HepG2 (cell line): ENCODE measurements around the gene PSPH. TPM values are rescaled to one million over a fixed set of nuclear protein-coding genes. Genes with fewer than 3 reads are reported as not detected.

Source experiments
- CEBPB ChIP-seq: IDR thresholded peaks from 2 replicates; pipeline ENCODE4 v1.6.1; 2011; ENCODE audit warnings: low read depth, low read length, improper control_type of control experiment, borderline replicate concordance
- ERF ChIP-seq: IDR thresholded peaks from 2 replicates; pipeline ENCODE4 v1.6.1; 2018; ENCODE audit warnings: missing biosample characterization, missing genetic modification reagents
- ESRRA ChIP-seq: sonication (generic); formaldehyde crosslinking; IDR thresholded peaks from 2 replicates; pipeline ENCODE4 v1.5.1; 2020; ENCODE audit warnings: mild to moderate bottlenecking, low read depth, missing genetic modification reagents
- HOXA3 ChIP-seq: sonication (generic); formaldehyde crosslinking; IDR thresholded peaks from 2 replicates; pipeline ENCODE4 v1.5.0; 2020; ENCODE audit warnings: missing genetic modification reagents
- MYNN ChIP-seq: sonication (generic); formaldehyde crosslinking; IDR thresholded peaks from 2 replicates; pipeline ENCODE4 v1.4.0; 2020; ENCODE audit warnings: mild to moderate bottlenecking, low read depth, missing genetic modification reagents
- NFYC ChIP-seq: IDR thresholded peaks from 2 replicates; pipeline ENCODE4 v1.6.1; 2016; ENCODE audit warnings: missing genetic modification reagents, missing compliant biosample characterization
- POGZ ChIP-seq: sonication (generic); formaldehyde crosslinking; IDR thresholded peaks from 2 replicates; pipeline ENCODE4 v1.4.0; 2020; ENCODE audit warnings: mild to moderate bottlenecking, missing genetic modification reagents
- POLR2A ChIP-seq, 2 experiments: IDR thresholded peaks; 2 replicates each; pipeline ENCODE4 v1.6.1; 2011; ENCODE audit warnings: low read depth in 2 of 2, low read length in 2 of 2, mild to moderate bottlenecking in 1 of 2, moderate library complexity in 1 of 2; ENCODE audit not compliant: insufficient read depth in 1 of 2
- RFX3 ChIP-seq: IDR thresholded peaks from 2 replicates; pipeline ENCODE4 v1.6.1; 2016; ENCODE audit warnings: missing biosample characterization, missing genetic modification reagents
- SRSF9 ChIP-seq: fragments of 200-400 bp; formaldehyde crosslinking; IDR thresholded peaks from 2 replicates; pipeline ENCODE4 v1.6.1; 2018; ENCODE audit warnings: borderline replicate concordance, mild to moderate bottlenecking, low read depth, low read length; ENCODE audit not compliant: insufficient read depth, poor library complexity, severe bottlenecking
- TEAD3 ChIP-seq: optimal IDR thresholded peaks from 2 replicates; pipeline ENCODE3; 2016; ENCODE audit warnings: borderline replicate concordance
- ZNF136 ChIP-seq: sonication (generic); formaldehyde crosslinking; IDR thresholded peaks from 2 replicates; pipeline ENCODE4 v1.8.1; 2022; ENCODE audit warnings: low read depth, mild to moderate bottlenecking, moderate library complexity, missing genetic modification reagents
- ZNF143 ChIP-seq: sonication (generic); formaldehyde crosslinking; IDR thresholded peaks from 2 replicates; pipeline ENCODE4 v1.4.0; 2020; ENCODE audit warnings: missing genetic modification reagents
- ZNF251 ChIP-seq: sonication (generic); formaldehyde crosslinking; IDR thresholded peaks from 2 replicates; pipeline ENCODE4 v1.9.0; 2021; ENCODE audit warnings: mild to moderate bottlenecking, missing genetic modification reagents
- ZNF446 ChIP-seq: sonication (generic); formaldehyde crosslinking; IDR thresholded peaks from 2 replicates; pipeline ENCODE4 v1.5.0; 2020; ENCODE audit warnings: mild to moderate bottlenecking, missing genetic modification reagents
- ZNF543 ChIP-seq: sonication (generic); formaldehyde crosslinking; IDR thresholded peaks from 2 replicates; pipeline ENCODE4 v1.4.0; 2020; ENCODE audit warnings: mild to moderate bottlenecking, missing genetic modification reagents
- ZNF558 ChIP-seq: sonication (generic); formaldehyde crosslinking; IDR thresholded peaks from 2 replicates; pipeline ENCODE4 v1.9.0; 2022; ENCODE audit warnings: mild to moderate bottlenecking, missing genetic modification reagents, borderline replicate concordance
- ZNF577 ChIP-seq: sonication (generic); formaldehyde crosslinking; IDR thresholded peaks from 2 replicates; pipeline ENCODE4 v1.4.0; 2020; ENCODE audit warnings: mild to moderate bottlenecking, low read depth, missing genetic modification reagents, borderline replicate concordance
- ZNF614 ChIP-seq: IDR thresholded peaks from 2 replicates; pipeline ENCODE4 v1.6.1; 2018; ENCODE audit warnings: missing biosample characterization, missing genetic modification reagents, inconsistent platforms, borderline replicate concordance
- ZNF724P ChIP-seq: sonication (generic); formaldehyde crosslinking; IDR thresholded peaks from 2 replicates; pipeline ENCODE4 v1.8.0; 2022; ENCODE audit warnings: missing genetic modification reagents, borderline replicate concordance
- ZNF747 ChIP-seq: sonication (generic); formaldehyde crosslinking; IDR thresholded peaks from 2 replicates; pipeline ENCODE4 v1.8.1; 2023; ENCODE audit warnings: missing genetic modification reagents, mild to moderate bottlenecking, borderline replicate concordance
- polyA plus RNA-seq, 8 experiments: library from polyadenylated mRNA; depleted of rRNA in 3 of 8; stranded (reverse) in 7 of 8; unstranded in 1 of 8; fragments of >200 nt; fragmentation: Illumina TruSeq in 4 of 8; extraction: Trizol in 4 of 8; gene quantifications; 2 replicates each; pipeline versions ENCODE4 v1.2.1 to v1.2.3, GENCODE V29; 2011 to 2016; ENCODE audit warnings: low read depth in 4 of 8, missing spikeins in 1 of 8, mixed read lengths in 1 of 8; ENCODE audit not compliant: insufficient read depth in 1 of 8
- total RNA-seq, 5 experiments: library from RNA; depleted of rRNA; stranded (reverse); fragments of >200 nt; fragmentation: Illumina TruSeq; extraction: Trizol; gene quantifications; 2 replicates each; pipeline ENCODE4 v1.2.3, GENCODE V29; 2016; ENCODE audit warnings: low read depth in 1 of 5
- TF ChIP-seq, protein P1 (sequence below): sonication (generic); formaldehyde crosslinking; IDR thresholded peaks from 2 replicates; pipeline ENCODE4 v1.4.0; 2020; ENCODE audit warnings: mild to moderate bottlenecking, missing genetic modification reagents
- TF ChIP-seq, protein P2 (sequence below): sonication (generic); formaldehyde crosslinking; IDR thresholded peaks from 2 replicates; pipeline ENCODE4; 2020; ENCODE audit warnings: missing genetic modification reagents, mild to moderate bottlenecking, borderline replicate concordance
- TF ChIP-seq, protein P3 (sequence below): IDR thresholded peaks from 2 replicates; pipeline ENCODE4 v1.6.1; 2016; ENCODE audit warnings: mild to moderate bottlenecking, missing biosample characterization, missing genetic modification reagents
- TF ChIP-seq, protein P4 (sequence below): sonication (generic); formaldehyde crosslinking; IDR thresholded peaks from 2 replicates; pipeline ENCODE4 v1.5.0; 2020; ENCODE audit warnings: missing genetic modification reagents, mild to moderate bottlenecking, borderline replicate concordance

PSPH gene
- total and polyA plus RNA-seq, 2 of the 13 experiments (the other 11 are each of a cell fraction or from before 2014, with no cell fraction given) = 85.5 to 124 TPM

DNA sequence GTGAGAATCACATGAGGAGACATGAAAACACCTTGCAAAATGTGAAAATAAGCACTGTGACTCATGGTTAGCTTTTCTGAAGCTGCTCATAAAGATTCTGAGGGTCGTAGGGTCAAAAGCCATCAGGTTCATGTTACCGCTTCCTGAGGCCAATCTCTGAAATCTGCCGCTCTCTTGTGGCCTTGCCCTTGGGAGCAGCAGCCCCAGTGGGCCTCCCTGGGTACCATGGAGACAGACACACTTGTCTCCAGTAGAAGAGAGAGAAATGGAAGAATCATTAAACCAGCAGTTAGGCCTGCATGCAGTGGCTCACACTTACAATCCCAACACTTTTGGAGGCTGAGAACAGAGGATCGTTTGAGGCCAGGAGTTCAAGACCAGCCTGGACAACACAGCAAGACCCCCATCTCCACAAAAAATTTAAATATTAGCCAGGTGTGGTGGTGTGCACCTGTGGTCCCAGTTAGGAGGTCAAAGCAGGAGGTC is 44.0 kb downstream of the PSPH start (continued):
- TF ChIP-seq, protein P1, sequence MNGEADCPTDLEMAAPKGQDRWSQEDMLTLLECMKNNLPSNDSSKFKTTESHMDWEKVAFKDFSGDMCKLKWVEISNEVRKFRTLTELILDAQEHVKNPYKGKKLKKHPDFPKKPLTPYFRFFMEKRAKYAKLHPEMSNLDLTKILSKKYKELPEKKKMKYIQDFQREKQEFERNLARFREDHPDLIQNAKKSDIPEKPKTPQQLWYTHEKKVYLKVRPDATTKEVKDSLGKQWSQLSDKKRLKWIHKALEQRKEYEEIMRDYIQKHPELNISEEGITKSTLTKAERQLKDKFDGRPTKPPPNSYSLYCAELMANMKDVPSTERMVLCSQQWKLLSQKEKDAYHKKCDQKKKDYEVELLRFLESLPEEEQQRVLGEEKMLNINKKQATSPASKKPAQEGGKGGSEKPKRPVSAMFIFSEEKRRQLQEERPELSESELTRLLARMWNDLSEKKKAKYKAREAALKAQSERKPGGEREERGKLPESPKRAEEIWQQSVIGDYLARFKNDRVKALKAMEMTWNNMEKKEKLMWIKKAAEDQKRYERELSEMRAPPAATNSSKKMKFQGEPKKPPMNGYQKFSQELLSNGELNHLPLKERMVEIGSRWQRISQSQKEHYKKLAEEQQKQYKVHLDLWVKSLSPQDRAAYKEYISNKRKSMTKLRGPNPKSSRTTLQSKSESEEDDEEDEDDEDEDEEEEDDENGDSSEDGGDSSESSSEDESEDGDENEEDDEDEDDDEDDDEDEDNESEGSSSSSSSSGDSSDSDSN = 0 out of 2 replicates have a peak, but pooled peaks have one; percentile 45
- no peak for TF ChIP-seq POLR2A (IDR thresholded peaks at IDR 0.05; ENCODE audit: insufficient read depth in 1 of 2, low read depth in 2 of 2, low read length in 2 of 2)
- peak; percentile 85 for TF ChIP-seq ERF (CRISPR knock-in tag)
- no peak for TF ChIP-seq ZNF558
- TF ChIP-seq ESRRA (CRISPR knock-in tag) = peak; percentile 66
- no peak for TF ChIP-seq ZNF543 (CRISPR knock-in tag)
- TF ChIP-seq ZNF724P (CRISPR knock-in tag) = no peak
- TF ChIP-seq HOXA3 (CRISPR knock-in tag) = peak; percentile 84
- TF ChIP-seq ZNF446 (CRISPR knock-in tag) = no peak
- no peak for TF ChIP-seq MYNN (CRISPR knock-in tag)
- TF ChIP-seq CEBPB = peak; percentile 62
- TF ChIP-seq, protein P2, sequence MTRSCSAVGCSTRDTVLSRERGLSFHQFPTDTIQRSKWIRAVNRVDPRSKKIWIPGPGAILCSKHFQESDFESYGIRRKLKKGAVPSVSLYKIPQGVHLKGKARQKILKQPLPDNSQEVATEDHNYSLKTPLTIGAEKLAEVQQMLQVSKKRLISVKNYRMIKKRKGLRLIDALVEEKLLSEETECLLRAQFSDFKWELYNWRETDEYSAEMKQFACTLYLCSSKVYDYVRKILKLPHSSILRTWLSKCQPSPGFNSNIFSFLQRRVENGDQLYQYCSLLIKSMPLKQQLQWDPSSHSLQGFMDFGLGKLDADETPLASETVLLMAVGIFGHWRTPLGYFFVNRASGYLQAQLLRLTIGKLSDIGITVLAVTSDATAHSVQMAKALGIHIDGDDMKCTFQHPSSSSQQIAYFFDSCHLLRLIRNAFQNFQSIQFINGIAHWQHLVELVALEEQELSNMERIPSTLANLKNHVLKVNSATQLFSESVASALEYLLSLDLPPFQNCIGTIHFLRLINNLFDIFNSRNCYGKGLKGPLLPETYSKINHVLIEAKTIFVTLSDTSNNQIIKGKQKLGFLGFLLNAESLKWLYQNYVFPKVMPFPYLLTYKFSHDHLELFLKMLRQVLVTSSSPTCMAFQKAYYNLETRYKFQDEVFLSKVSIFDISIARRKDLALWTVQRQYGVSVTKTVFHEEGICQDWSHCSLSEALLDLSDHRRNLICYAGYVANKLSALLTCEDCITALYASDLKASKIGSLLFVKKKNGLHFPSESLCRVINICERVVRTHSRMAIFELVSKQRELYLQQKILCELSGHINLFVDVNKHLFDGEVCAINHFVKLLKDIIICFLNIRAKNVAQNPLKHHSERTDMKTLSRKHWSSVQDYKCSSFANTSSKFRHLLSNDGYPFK (CRISPR knock-in tag) = peak; percentile 26; the same call in 1 of the 2 replicates
- TF ChIP-seq SRSF9 = no peak
- peak; percentile 70 for TF ChIP-seq POGZ
- TF ChIP-seq ZNF251 (CRISPR knock-in tag) = no peak
- TF ChIP-seq, protein P3, sequence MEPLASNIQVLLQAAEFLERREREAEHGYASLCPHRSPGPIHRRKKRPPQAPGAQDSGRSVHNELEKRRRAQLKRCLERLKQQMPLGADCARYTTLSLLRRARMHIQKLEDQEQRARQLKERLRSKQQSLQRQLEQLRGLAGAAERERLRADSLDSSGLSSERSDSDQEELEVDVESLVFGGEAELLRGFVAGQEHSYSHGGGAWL (CRISPR knock-in tag) = no peak
- TF ChIP-seq RFX3 (CRISPR knock-in tag) = peak; percentile 89
- 0 out of 2 replicates have a peak, but pooled peaks have one; percentile 61 for TF ChIP-seq ZNF136 (CRISPR knock-in tag)
- TF ChIP-seq ZNF577 (CRISPR knock-in tag) = no peak
- peak; percentile 23; the same call in 1 of the 2 replicates for TF ChIP-seq ZNF143 (CRISPR knock-in tag)
- TF ChIP-seq ZNF747 (CRISPR knock-in tag) = peak; percentile 31; the same call in 1 of the 2 replicates
- TF ChIP-seq, protein P4, sequence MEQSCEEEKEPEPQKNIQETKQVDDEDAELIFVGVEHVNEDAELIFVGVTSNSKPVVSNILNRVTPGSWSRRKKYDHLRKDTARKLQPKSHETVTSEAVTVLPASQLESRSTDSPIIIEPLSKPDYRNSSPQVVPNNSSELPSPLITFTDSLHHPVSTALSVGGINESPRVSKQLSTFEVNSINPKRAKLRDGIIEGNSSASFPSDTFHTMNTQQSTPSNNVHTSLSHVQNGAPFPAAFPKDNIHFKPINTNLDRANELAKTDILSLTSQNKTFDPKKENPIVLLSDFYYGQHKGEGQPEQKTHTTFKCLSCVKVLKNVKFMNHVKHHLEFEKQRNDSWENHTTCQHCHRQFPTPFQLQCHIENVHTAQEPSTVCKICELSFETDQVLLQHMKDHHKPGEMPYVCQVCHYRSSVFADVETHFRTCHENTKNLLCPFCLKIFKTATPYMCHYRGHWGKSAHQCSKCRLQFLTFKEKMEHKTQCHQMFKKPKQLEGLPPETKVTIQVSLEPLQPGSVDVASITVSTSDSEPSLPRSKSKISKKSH = no peak
- peak; percentile 90 for TF ChIP-seq TEAD3 (CRISPR knock-in tag)
- 0 out of 2 replicates have a peak, but pooled peaks have one; percentile 17 for TF ChIP-seq NFYC
- peak; percentile 73; the same call in 1 of the 2 replicates for TF ChIP-seq ZNF614 (CRISPR knock-in tag)
